ENCODE results near the gene CCNF. TPM values are rescaled to one million over a fixed set of nuclear protein-coding genes. Genes with fewer than 3 reads are reported as not detected.

The CCNF gene
- total and polyA plus RNA-seq, 2 of the 8 experiments (the other 6 are each of a cell fraction or from before 2014, with no cell fraction given), result 15.4 to 54.3 TPM

- H3K23me2 ChIP-seq (ENCODE audit: low read depth, low read length), result no peaks in the 10 kb centered on the region
- H3K36me3 ChIP-seq (ENCODE audit: control insufficient read depth in 2 of 4, insufficient read depth in 4 of 4, low read length in 3 of 4), result peaks cover 0 to 5% (median 0%) of the 10 kb centered on the region in 4 experiments; a peak in 1 of 8 replicates
- no peak overlapping the region for H3K14ac ChIP-seq (ENCODE audit: insufficient read length)
- CTCF ChIA-PET (ENCODE audit: partially characterized antibody), result interaction anchor here (0.5 to 1.9 kb wide), 5 partner anchors 10 to 80 kb away, joined by 3 to 6 read pairs (median 4); no protein-coding TSS in a partner anchor
- H4K20me1 ChIP-seq (replicated peaks in 1 of 2; ENCODE audit: control insufficient read depth in 1 of 2, insufficient read depth in 2 of 2, low read length in 2 of 2), result no peaks in the 10 kb centered on the region
- H3K4me1 ChIP-seq (replicated peaks in 1 of 4; ENCODE audit: control insufficient read depth in 3 of 4, insufficient read depth in 4 of 4, low read length in 3 of 4), result peaks cover 2 to 10% (median 8%) of the 10 kb centered on the region in 4 experiments
- peaks cover 6 to 7% of the 10 kb centered on the region in 2 experiments for H3K9me3 ChIP-seq (ENCODE audit: insufficient read depth in 2 of 2, low read depth in 1 of 2, low read length in 1 of 2)
- FAIRE-seq (no peak), DNase-seq (ENCODE audit: low read depth in 1 of 2, low spot score in 2 of 2) (no peak)
- H2BK20ac ChIP-seq (ENCODE audit: low read length), result no peak overlapping the region
- H2BK12ac ChIP-seq (ENCODE audit: low read depth, low read length), result no peak overlapping the region
- POLR2A ChIA-PET (ENCODE audit: partially characterized antibody), result no interaction called here
- H2AK5ac ChIP-seq (ENCODE audit: low read depth, low read length), result no peak overlapping the region
- no peak overlapping the region for H4K8ac ChIP-seq (ENCODE audit: extremely low read depth, insufficient read depth, low read length)
- no peak overlapping the region for H2BK5ac ChIP-seq (ENCODE audit: low read depth, low read length)
- no peak overlapping the region for H4K91ac ChIP-seq (replicated peaks; ENCODE audit: insufficient read length, low read length)
- no peak overlapping the region for H3K56ac ChIP-seq (replicated peaks; ENCODE audit: insufficient read length, low read depth, low read length)
- H3K79me2 ChIP-seq (ENCODE audit: control insufficient read depth in 1 of 2, insufficient read depth in 2 of 2, low read length in 2 of 2), result no peaks in the 10 kb centered on the region
- no peaks in the 10 kb centered on the region; the same call in none of the 2 replicates for H3K79me1 ChIP-seq (ENCODE audit: low read depth, low read length)
- no peak overlapping the region for H3K18ac ChIP-seq (ENCODE audit: extremely low read depth, low read length)
- H3K27ac ChIP-seq (ENCODE audit: low read depth, low read length), result no peak overlapping the region
- H3K27me3 ChIP-seq (replicated peaks in 1 of 4; ENCODE audit: control insufficient read depth in 3 of 4, extremely low read depth in 1 of 4, insufficient read depth in 3 of 4, low read length in 3 of 4), result no peaks in the 10 kb centered on the region
- 0 out of 4 replicates have a peak overlapping the region, but pooled peaks of 1 of the 2 experiments have one; percentile 2 for H3K4me2 ChIP-seq (ENCODE audit: insufficient read depth in 1 of 2, low read depth in 2 of 2, low read length in 2 of 2)
- H2BK120ac ChIP-seq (replicated peaks; ENCODE audit: low read depth, low read length), result no peak overlapping the region
- no peak overlapping the region for H3K23ac ChIP-seq (ENCODE audit: insufficient read length)
- H3K9ac ChIP-seq (replicated peaks in 1 of 4; ENCODE audit: extremely low read depth in 1 of 4, low read depth in 3 of 4, low read length in 3 of 4), result no peak overlapping the region
- no peak overlapping the region for H3K4ac ChIP-seq (replicated peaks; ENCODE audit: insufficient read length, low read depth, low read length)
- no peak overlapping the region for H3K4me3 ChIP-seq (ENCODE audit: extremely low read depth in 1 of 4, insufficient read depth in 2 of 4, low read depth in 3 of 4, low read length in 4 of 4)
- no peak overlapping the region; the same call in 1 of the 2 replicates for H2AFZ ChIP-seq (ENCODE audit: low read length)
- H4K5ac ChIP-seq (ENCODE audit: insufficient read length, low read depth, low read length), result no peak overlapping the region
- 0 out of 2 replicates have a peak overlapping the region, but pooled peaks have one; percentile 46 for H2BK15ac ChIP-seq (ENCODE audit: low read length)
- WGBS, 2 experiments (ENCODE audit: extremely low coverage in 1 of 2, insufficient coverage in 1 of 2, insufficient read length in 1 of 2, insufficient replicate concordance in 2 of 2, low coverage in 1 of 2, low lambda C conversion rate in 2 of 2, missing lambda C conversion rate in 1 of 2), result 88% methylated on average over 3 of the region's 3 CpGs; no CpG with 5 or more reads in 1 of the 2 experiments
- TF ChIP-seq CHD2 (IDR thresholded peaks at IDR 0.05; ENCODE audit: low read length), result no peak
- TF ChIP-seq BCL11A (IDR thresholded peaks at IDR 0.05; ENCODE audit: low read depth in 2 of 2, low read length in 2 of 2), result no peak
- TF ChIP-seq TEAD4 (IDR thresholded peaks at IDR 0.05; ENCODE audit: low read depth, low read length), result no peak
- TF ChIP-seq ATF3 (IDR thresholded peaks at IDR 0.05; ENCODE audit: insufficient read depth, low read depth, low read length), result no peak
- no peak for TF ChIP-seq SP1 (IDR thresholded peaks at IDR 0.05; ENCODE audit: low read depth, low read length)
- TF ChIP-seq EGR1 (IDR thresholded peaks at IDR 0.05; ENCODE audit: borderline replicate concordance, low read depth, low read length), result no peak
- TF ChIP-seq RFX5 (IDR thresholded peaks at IDR 0.05; ENCODE audit: borderline replicate concordance, low read depth, low read length), result no peak
- no peak for TF ChIP-seq KDM4A (IDR thresholded peaks at IDR 0.05; ENCODE audit: low read depth, low read length, severe bottlenecking)
- TF ChIP-seq CEBPB (IDR thresholded peaks at IDR 0.05; ENCODE audit: low read depth, low read length), result no peak
- no peak for TF ChIP-seq SRF (IDR thresholded peaks at IDR 0.05; ENCODE audit: low read depth, low read length)
- TF ChIP-seq TAF7 (optimal IDR thresholded peaks at IDR 0.05; ENCODE audit: borderline replicate concordance, low read depth, low read length), result no peak
Measured at GRCh38 chr16:2385190-2385836, 43.9 kb upstream of the CCNF start.
